Right lobe of liver (tissue), 4 donors: Measurements from ENCODE around the gene PRMT7.

Source experiments
- POLR2A ChIP-seq: fragments of 450-650 bp; IDR thresholded peaks from one replicate; pipeline ENCODE4 v1.6.1; 2017; ENCODE audit warnings: antibody characterized with exemption, mild to moderate bottlenecking
- TF ChIP-seq, protein P1 (sequence below), 4 donors: fragments of 200-600 bp in 3 of 4; fragments of 450-650 bp in 1 of 4; IDR thresholded peaks; one replicate each; pipeline versions ENCODE4 v1.5.1 to v1.8.0; 2016 to 2022; ENCODE audit warnings: antibody characterized with exemption in 4 of 4, mild to moderate bottlenecking in 2 of 4
- donor health status: DM: no; HTN: no; CAD: no.
- donor health status: DM: no; HTN: no; CAD: no.
- donor health status: DM: no; HTN: yes; CAD: no.

DNA sequence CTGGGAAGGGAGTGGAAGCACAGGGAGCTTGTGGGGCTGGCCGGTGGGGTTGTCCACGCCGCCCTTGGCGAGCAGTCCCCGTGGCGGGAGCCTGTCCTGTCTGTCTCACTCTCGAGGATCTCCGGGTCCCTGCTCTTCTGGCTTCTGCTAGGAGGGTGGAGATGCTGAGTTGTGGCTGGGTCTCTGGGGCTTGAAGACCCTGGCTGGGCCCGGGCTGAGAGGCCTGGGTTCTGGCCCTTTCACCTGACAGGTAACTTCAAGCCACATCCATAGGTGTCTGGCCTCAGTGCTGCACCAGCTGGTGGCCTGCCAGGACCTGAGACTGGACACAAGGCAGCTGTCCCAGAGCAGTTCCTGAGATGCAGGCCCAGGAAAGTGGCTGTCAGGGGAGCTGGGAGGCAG is 46.7 kb downstream of the PRMT7 start:
- TF ChIP-seq, protein P1, sequence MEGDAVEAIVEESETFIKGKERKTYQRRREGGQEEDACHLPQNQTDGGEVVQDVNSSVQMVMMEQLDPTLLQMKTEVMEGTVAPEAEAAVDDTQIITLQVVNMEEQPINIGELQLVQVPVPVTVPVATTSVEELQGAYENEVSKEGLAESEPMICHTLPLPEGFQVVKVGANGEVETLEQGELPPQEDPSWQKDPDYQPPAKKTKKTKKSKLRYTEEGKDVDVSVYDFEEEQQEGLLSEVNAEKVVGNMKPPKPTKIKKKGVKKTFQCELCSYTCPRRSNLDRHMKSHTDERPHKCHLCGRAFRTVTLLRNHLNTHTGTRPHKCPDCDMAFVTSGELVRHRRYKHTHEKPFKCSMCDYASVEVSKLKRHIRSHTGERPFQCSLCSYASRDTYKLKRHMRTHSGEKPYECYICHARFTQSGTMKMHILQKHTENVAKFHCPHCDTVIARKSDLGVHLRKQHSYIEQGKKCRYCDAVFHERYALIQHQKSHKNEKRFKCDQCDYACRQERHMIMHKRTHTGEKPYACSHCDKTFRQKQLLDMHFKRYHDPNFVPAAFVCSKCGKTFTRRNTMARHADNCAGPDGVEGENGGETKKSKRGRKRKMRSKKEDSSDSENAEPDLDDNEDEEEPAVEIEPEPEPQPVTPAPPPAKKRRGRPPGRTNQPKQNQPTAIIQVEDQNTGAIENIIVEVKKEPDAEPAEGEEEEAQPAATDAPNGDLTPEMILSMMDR (IDR thresholded peaks at IDR 0.05) = no peak
- no peak for TF ChIP-seq POLR2A
